HG03045 (cell line): ENCODE results near the gene GRIK4.
"Not testable (repeated sequence)": the region's sequence is repeated elsewhere in the genome, so short reads cannot be mapped to it uniquely, and the experiment has no call there.

ENCODE experiments used
- ATAC-seq: cut with Tn5 transposase; IDR thresholded peaks from one replicate; pipeline ENCODE4 v1.9.1; 2021; ENCODE audit warnings: mild to moderate bottlenecking, moderate library complexity; ENCODE audit not compliant: unreplicated experiment

Gene GRIK4

GRCh38 chr11:120727752-120728151 lies 216.2 kb downstream of the GRIK4 start:
- no peak for ATAC-seq

- no peak for ATAC-seq
Measured at GRCh38 chr11:120735035-120735434, 223.5 kb downstream of the GRIK4 start.

GRCh38 chr11:120738516-120739046 lies 227.0 kb downstream of the GRIK4 start:
- no peak for ATAC-seq

DNA sequence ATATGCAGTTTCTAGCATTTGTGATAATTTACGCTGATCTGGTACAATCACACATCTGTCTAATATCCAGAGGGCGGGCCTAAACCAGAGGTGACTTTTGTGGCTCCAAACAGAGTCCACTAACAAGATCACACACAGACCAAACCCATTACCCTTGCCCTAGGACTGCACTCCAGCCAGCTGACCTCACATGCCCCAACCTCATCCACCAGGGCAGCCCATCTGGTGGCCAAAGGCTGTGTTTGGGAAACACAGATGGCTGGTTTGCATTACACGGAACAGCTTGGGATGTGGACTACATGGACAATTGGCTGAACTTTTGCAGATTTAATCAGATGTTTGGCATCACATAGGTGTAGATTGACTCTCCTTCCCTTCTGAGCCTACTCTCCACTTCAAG lies 228.2 kb downstream of the GRIK4 start:
- no peak for ATAC-seq

- no peak for ATAC-seq
Measured at GRCh38 chr11:120740380-120740779, 228.8 kb downstream of the GRIK4 start.

DNA sequence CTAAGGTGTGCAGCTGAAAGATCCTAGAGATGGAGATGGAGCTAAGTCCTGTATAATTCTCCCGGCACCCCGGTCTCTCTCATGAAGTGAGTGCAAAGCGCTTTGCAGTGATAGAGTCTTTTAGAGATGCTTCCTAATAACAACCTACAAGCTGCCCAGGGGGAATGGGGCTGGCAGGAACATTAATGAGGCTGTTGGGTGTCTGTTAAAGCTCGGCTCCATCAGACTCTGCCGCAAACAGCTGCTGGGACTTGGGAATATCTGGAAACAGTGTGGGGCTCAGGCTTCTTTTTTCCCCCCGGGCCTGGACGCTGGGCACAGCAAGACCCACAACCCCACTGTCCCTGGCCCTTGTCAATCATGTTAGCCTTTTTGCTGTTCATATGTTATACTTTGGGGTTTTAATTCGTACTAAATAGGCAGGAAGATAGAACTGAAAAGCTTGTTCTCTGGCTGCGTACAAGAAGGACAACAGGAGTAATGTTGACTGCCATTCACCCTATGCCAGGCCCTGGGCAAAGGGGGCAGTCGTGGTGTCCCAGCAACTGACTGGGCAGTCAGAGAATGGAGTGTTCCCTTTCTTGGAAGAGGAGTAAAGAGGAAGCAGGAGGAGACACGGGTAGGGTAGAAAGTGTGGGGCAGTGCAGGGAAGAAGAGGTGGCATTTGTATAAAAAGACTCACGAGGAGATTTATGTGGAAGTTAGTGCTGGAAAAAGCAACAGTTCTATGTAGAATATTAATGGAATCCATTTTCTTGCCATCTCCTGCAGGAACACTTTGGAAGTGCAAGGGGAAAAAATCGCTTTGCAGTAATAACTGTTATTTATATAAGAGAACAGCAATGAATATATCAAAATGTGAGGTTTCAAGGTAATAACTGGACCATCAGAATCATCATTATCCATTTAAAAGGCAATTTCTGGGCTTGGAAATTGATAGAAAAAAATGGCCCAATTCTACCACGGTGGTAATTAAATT lies 232.8 kb downstream of the GRIK4 start:
- ATAC-seq, result no peak

DNA sequence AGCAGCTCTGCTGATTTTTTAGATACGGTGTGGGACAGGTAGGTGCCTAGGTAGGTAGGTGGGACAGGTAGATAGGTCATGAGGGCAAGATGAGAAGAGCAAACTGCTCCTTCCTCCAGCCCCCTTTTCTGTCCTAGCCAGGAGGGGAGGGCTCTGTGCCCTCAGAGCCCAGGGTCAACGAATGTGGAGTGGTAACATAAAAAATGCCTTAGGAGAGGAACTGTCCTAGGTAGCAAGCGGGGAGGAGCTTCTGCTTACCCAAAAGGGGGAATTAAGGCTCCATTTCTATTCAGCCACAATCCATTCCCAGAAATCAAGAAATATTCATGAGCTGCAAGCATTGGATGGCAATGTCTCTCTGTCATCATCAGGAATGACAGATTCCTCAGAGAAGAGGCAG lies 234.8 kb downstream of the GRIK4 start:
- ATAC-seq, result no peak

GRCh38 chr11:120746836-120747609 lies 235.5 kb downstream of the GRIK4 start:
- no peak for ATAC-seq

GRCh38 chr11:120747850-120748814 lies 236.6 kb downstream of the GRIK4 start:
- ATAC-seq, result no peak

DNA sequence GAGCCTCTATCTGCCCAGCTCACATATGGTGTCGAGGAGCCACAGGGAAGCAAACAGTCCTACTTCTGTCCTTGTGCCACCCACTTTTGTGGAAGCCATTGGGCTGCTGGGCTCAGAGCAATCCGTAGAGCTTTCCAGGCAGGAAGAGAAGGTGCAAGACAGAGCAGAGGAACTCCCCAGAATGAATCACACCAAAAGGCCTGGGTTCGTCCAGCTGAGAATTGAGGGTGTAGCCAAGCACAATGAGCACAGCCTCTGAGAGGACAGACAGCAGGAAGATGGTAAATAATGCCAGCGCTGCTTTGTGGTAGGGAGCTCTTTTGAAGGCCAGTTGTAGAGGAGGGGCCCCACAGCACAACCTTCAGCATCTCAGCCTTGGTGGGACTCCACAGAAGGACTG lies 237.8 kb downstream of the GRIK4 start:
- no peak for ATAC-seq

GRCh38 chr11:120750647-120751549 lies 239.3 kb downstream of the GRIK4 start:
- ATAC-seq, result no peak

DNA sequence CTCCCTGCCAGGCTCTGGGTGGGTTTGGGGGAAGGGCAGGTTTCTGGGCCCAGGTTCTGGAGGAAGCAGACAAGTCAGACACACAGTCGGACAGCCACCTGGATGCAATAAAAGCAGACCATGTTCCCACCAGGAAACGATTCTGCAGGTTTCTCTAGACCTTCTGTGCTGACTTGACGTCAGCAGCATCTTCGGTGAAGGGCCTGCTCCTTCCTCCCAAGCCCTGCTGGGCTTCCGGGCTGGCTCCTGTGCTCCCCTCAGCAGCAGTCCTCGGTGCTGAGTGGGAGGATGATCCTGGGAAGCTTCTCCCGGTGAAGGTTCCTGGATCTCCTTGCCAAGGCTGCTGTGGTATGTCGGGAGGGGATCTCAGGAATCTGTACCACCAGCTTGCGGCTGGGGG lies 240.0 kb downstream of the GRIK4 start:
- ATAC-seq, result no peak

GRCh38 chr11:120752668-120753067 lies 241.1 kb downstream of the GRIK4 start:
- ATAC-seq, result no peak

- ATAC-seq, result no peak
Measured at GRCh38 chr11:120756931-120757330, 245.4 kb downstream of the GRIK4 start.

GRCh38 chr11:120759046-120759445 lies 247.5 kb downstream of the GRIK4 start:
- ATAC-seq, result no peak

- not testable (repeated sequence) for ATAC-seq
Measured at GRCh38 chr11:120765710-120766109, 254.2 kb downstream of the GRIK4 start.

GRCh38 chr11:120766318-120766717 lies 254.8 kb downstream of the GRIK4 start:
- ATAC-seq, result no peak

- no peak for ATAC-seq
Measured at GRCh38 chr11:120768949-120769348, 257.4 kb downstream of the GRIK4 start.

GRCh38 chr11:120769906-120770305 lies 258.4 kb downstream of the GRIK4 start:
- no peak for ATAC-seq
